Right renal cortex interstitium (tissue), 3 donors: Measurements from ENCODE around the gene LIAS. TPM values are rescaled to one million over a fixed set of nuclear protein-coding genes. Genes with fewer than 3 reads are reported as not detected.

ENCODE experiments used
- DNase-seq, 3 donors: peaks; one replicate each; pipeline ENCODE4 v3.0.0-alpha.2; 2013; ENCODE audit warnings: low read depth in 3 of 3, low spot score in 2 of 3
- polyA plus RNA-seq, 3 donors: library from polyadenylated mRNA; unstranded; fragments of 120-200 nt; gene quantifications; one replicate each; pipeline ENCODE4 v1.2.1, GENCODE V29; 2013; ENCODE audit not compliant: insufficient read length in 3 of 3

LIAS gene
- polyA plus RNA-seq, 3 donors, result 23.9 to 27.7 (median 26.7) TPM

GRCh38 chr4:39527296-39528060, 68.6 kb downstream of the LIAS start, which contains the start of gene UGDH:
UGDH (minus strand) TSS chr4:39527439; CDS start chr4:39521512, 5,927 bp downstream.
- DNase-seq, result peak; percentile 92 to 96 (median 94)

GRCh38 chr4:39528061-39528465, 69.2 kb downstream of the LIAS start:
- DNase-seq, result peak in 1 of 3 donors; percentile 48

Other genes starting within 250 kb of the LIAS start
- gene RFC1, start 92.7 kb upstream of the LIAS start, polyA plus RNA-seq, result 10 to 100 TPM; 79.7 to 87.3 (median 80.9) TPM
- gene KLB, start 52.1 kb upstream of the LIAS start, polyA plus RNA-seq, result under 1 TPM; 0.16 to 0.26 (median 0.19) TPM
- 1,000 to 10,000 TPM in 1 of 3 donors, 100 to 1,000 TPM in 2; 503 to 1,797 (median 560) TPM for gene RPL9, start 134 bp upstream of the LIAS start, polyA plus RNA-seq
- 100 to 1,000 TPM in 1 of 3 donors, 10 to 100 TPM in 2; 98.2 to 106 (median 98.2) TPM for gene UGDH, start 68.4 kb downstream of the LIAS start, polyA plus RNA-seq
- 10 to 100 TPM; 55.0 to 60.8 (median 60.2) TPM for gene SMIM14, start 179.8 kb downstream of the LIAS start, polyA plus RNA-seq
- 10 to 100 TPM; 89.0 to 95.1 (median 94.7) TPM for gene UBE2K, start 239.1 kb downstream of the LIAS start, polyA plus RNA-seq